HG03066 (cell line): ENCODE measurements around the gene PTPN21.
A peak's percentile ranks its signal among the peaks of the same experiment; 100 is the strongest.

ENCODE experiments used
- ATAC-seq: cut with Tn5 transposase; IDR thresholded peaks from one replicate; pipeline ENCODE4 v1.9.1; 2021; ENCODE audit warnings: low read depth; ENCODE audit not compliant: unreplicated experiment

PTPN21 gene

DNA sequence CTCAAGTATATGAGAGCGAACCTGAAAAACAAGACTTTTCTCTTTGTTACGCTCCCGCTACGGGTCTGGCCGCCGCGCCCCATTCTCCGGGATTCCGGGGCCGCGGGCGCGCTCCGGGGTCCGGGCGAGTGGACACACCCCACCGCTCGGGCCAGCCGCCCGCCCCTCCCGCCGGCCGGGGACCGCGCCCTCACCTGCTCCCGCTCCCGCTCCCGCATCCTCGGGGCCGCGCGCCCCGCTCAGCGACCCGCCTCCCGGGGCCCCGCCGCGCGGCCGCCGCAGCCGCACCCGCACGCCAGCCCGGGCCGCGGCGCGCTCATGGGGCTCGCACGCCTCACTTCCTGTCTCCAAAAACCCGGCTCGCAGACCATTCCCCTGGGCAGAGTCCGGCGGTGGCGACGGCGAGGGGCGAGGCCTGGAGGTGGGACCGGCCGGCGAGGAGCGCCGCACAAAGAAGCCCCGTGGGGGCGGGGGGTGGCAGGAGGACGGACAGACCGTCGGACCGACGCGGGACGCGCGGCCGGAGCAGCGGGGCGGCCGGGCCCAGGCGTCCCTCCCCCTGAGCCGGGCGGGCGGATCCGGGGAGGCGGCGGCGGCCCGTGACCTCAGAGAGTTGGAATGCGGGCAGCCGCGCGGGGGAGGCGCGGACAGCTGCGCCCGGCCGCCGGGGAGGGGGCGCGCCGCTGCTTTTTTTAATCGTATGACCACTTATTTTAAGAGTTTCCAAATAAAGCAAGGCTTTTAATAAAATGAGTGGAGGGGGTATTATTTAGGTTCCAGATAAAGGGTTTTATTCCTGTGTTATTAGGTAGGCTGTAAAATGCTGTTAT, at the start of gene PTPN21:
Gene PTPN21, minus strand, starts transcription at position 551 of the 830 bp plus-strand sequence. CDS start 4,590 bp downstream, outside the sequence.
- ATAC-seq, result no peak

DNA sequence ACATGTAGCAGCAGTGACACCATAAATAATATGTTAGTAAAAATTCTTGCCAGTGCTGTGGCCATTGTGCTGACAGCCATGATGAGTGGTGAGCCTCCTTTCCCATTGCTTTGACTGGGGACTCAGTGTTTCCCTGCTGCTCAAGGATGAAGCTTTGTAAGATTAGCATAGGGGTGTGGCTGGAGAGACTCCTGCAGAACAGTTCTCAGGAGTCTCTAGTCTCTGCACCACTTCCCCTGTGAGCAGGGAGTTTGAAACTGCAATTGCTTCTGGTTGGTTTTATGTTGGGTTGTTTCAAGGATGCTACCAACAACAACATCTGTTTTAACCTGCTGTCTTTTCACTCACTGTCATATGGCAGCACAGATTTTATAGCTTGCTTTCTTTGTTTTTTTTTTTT, 49.4 kb upstream of the PTPN21 start:
- no peak for ATAC-seq

DNA sequence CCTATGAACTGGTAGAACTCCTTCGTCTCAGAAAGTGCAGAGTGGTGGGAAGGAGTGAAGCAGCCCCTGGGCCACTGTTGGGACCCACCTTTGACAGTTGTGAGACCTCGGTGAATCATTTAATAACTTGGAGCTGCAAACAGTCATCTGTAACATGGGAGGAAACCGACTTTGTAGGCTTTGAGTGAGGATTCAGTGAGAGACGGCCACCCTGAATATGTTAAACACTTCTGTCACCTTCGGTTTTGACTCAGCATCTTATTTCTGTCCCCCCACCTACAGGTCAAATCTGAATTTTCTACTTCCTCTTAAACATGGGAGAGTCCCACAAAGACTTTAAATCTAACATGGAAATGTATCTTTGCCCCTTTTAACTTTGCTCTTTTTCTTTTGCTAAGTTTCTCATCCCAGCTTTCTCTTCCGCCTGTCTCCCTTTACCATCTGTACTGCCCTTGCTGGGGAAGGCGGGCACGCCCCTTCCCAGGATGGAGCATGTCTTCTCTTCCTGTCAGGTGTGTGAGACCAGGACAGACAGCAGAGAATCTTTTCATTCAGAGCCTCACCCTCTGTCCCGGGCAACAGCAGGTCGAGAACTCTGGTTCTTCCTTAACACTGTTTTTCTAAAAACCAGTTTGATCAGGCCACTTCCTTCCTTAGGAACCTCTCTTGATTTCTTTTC, 45.1 kb upstream of the PTPN21 start:
- peak; percentile 85 for ATAC-seq

DNA sequence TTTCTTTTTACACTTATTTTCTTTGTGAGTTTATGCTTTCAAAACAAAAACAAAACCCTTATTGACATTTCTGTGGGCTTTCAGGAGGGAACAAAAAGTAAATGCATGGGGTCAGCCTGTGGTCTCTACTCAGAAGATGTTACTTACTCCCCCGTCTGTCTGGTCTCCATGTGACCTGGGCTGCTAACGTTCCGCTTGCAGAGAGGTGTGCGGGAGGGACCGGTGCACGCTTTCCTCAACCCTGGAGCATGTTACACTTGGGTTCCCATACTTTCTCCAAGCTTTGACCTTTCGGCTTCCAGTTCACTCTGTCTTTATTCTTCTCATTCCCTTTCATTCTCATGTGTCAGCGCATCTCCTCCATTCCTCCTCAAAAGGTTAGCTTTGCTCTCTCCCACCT, 44.5 kb upstream of the PTPN21 start:
- ATAC-seq, result peak; percentile 38

DNA sequence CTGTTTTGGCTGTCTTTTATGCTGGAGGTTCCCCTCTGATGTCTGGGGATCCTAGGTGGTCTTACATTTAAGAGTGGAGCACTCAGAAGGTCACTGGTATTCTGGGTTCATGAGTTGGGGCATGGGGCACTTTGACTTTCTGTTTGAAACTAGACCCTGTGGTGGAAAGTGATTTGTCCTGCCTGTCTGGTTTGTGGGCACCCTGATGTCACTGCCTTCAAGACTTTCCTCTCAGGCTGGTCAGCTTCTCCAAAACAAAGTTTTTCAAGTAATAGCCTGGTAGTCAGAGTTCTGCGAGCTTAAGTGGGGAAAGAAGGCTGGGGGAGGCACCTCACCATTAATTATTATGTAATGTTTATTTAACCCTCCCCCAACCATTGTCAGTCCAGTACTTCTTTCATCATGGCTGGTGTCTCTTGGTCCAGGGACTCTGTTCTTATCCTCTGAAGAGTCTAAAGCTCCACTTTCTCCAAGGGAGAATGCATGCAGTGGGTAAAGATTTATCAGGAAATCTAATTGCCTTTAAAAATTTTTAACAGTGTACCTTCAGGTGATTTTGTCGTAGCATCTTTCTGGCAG, 43.4 kb upstream of the PTPN21 start:
- no peak for ATAC-seq

DNA sequence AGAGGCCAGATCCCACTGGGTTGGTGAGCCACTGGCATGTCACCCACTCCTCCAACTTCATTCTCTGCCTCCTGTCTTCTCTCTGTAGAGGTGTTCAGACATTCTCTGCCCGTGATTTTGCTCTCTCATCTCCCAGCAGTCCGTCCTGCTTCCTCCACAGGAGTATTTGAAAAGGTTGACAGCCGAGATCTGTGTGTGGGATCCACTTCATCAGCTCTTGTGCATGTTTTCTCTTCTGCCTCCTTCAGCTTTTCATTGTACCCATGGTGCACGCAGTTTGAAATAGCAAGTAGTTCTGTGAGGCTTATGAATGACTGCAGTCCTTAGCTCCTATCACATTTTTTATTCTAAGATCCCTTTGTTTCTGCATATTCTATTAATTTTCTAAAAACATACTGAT, 42.8 kb upstream of the PTPN21 start:
- no peak for ATAC-seq

DNA sequence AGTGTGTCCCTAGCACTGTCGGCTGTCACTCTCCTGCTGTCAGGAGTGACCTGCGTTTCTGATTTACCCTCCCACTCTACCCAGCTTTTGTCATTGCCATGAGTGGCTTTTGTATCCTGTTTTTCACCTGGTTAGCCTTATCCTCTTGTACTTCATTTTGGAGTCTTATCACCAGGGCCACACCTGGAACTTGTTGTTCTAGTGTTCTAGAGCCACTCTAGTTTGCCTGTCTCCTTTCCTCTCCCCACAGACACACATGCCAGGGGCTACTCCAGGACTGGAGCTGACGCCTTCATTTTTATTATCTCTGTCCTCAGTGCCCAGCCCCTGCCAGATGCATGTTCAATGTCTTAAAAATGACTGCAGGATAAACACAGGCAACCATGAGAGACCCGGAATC, 42.2 kb upstream of the PTPN21 start:
- no peak for ATAC-seq

DNA sequence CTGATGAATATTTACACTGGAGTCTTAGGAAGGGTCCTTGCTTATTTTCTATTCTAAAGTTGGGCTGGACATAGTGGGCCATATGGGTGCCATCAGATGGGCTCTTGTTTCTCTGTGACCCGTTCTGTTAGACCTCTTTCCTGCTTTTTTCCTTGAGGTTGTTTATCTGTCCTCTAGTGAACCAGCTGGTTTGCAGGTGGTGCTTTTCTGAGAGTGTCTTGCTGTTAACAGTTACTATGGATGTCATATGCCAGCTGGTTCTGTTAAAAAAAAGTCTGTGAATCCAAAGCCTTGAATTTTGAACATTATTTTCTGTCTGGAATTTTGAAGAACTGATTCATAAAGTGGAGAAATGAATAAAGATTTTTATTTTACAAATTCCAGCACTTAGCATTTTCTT, 37.2 kb upstream of the PTPN21 start:
- ATAC-seq, result no peak

DNA sequence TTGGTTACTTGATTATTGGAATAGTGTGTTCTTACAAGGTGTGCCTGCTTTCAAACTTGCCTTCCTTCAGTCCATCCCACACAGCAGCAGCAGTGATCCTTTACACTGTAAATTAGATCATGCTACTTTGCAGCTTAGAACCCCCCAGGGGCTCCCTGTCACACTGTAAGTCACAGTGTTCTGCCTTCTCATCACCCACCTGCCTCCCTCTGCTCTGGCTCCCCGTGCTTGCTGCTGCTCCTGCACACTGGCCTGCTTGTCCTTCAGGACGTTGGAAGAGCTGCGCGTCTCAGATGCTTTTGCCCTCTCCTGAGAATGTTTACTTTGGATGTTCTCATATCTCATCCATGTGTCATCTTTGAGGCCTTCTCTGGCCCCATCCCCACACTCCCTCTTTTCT, 35.4 kb upstream of the PTPN21 start:
- no peak for ATAC-seq

DNA sequence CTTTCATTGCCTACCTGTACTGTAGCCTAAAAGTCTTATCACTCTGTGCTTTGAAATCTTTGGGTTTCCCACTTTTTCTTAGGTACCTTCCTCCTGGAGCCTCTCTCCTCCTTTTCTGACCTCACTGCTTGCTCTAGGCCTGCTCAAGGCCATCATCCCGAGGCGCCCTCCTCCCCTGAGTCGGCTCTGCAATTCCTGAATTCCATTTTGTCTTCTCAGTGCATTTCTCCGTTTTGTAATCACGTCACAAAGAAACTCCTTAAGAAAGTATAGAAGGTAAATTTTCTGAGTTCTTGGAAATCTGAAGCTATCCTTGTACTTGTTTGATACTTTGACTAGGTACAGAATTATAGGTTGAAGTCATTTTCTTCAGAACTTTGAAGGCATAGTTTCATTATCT, 33.3 kb upstream of the PTPN21 start:
- no peak for ATAC-seq

DNA sequence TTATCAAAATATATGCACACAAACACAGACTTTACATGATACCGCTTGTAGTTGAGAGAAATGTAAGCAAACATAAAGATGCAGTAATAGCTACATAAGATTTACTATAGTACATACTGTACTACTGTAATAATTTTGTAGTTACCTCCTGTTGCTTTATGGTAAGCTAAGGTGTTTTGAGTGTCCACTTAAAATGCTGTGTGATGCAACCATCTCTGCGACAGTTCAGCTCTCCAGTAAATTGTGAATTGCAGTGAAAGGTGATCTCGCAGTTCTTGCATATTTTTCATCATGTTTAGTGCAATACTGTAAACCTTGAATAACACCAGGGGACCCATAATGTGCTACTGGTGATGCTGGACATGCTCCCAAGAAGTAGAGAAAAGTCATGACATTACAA, 29.6 kb upstream of the PTPN21 start:
- ATAC-seq, result no peak

DNA sequence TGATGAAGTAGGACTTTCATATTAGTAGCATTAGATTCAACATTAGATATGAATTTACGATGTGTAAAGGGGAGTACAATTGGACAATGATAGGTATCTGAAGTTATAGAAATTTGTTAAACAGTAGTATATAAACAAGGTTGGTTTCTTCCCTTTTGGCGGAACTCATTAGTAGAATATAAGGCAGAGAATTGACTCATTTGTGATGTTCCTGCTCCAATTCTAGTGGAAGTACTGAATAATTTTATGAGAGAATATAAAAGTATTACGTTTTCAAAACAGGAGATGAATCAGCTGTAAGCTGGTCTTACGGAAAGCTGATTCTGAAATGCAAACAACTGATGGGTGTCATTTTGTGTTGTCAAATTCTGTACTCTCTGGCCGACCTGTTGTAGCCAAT, 21.4 kb upstream of the PTPN21 start:
- no peak for ATAC-seq

DNA sequence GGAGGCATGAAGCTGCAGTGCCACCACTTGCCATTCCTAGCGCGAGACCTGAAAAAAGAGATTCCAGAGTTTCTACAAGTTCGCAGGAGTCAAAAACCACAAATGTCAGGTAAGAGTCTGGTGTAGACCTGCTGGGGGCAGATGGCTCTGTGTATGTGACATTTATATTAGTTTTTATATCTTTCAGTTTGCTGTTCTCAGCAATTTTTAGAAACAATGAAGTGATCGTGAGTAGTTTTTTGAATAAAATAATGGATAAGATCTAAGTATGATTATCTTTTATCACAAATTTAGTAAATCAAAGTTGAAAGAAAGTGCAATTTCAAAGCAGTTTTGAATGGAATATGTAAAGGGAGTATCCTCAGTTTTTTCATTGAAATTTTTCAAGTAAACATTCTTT, 17.3 kb upstream of the PTPN21 start:
- no peak for ATAC-seq

DNA sequence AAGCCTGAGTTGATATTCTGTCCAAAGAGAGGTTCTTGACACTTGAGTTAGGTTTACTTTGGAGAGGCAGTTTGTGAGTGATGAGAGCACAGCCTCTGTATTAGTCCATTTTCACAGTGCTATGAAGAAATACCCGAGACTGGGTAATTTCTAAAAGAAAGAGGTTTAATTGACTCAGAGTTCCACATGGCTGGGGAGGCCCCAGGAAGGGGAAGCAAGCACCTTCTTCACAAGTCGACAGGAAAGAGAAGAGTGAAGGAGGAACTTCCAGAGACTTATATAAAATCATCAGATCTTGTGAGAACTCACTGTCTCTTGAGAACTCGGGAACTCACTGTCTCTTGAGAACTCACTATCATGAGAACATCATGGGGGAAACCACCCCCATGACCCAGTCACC, 13.4 kb upstream of the PTPN21 start:
- no peak for ATAC-seq

DNA sequence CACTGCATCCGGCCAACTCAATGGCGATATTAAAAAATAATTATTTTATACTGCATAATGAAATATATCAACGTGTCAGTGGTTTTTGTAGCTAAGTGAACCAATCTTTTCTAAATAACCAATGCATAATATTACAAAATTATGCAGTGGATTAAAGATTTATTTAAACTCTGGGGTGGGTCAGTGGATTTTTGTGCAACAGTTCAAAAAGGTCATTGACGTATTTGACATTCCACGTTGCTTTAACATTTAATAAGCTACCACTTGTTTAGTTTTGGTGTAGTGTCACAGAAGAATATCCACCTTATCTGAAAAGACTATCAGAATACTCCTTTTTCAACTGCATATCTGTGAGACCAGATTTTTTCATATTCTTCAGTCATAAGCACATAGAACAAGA, 10.6 kb upstream of the PTPN21 start:
- ATAC-seq, result no peak

DNA sequence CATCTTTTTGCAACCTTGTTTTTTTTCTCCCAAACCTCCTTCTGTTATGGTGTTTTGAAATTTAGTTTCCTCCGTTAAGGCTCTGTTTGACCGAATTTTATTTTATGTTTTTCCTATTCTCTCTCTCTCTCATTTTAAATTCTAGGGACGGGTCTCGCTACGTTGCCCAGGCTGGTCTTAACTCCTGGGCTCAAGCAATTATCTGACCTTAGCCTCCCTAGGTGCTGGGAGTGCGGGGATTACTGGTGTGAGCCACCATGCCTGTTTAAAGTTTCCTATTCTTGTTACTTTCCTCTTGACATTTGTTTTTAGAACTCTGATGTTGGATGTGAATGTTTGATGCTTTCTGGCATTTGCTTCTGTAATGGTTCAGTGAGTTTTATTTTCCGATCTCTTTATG, 9.0 kb upstream of the PTPN21 start:
- ATAC-seq, result no peak

DNA sequence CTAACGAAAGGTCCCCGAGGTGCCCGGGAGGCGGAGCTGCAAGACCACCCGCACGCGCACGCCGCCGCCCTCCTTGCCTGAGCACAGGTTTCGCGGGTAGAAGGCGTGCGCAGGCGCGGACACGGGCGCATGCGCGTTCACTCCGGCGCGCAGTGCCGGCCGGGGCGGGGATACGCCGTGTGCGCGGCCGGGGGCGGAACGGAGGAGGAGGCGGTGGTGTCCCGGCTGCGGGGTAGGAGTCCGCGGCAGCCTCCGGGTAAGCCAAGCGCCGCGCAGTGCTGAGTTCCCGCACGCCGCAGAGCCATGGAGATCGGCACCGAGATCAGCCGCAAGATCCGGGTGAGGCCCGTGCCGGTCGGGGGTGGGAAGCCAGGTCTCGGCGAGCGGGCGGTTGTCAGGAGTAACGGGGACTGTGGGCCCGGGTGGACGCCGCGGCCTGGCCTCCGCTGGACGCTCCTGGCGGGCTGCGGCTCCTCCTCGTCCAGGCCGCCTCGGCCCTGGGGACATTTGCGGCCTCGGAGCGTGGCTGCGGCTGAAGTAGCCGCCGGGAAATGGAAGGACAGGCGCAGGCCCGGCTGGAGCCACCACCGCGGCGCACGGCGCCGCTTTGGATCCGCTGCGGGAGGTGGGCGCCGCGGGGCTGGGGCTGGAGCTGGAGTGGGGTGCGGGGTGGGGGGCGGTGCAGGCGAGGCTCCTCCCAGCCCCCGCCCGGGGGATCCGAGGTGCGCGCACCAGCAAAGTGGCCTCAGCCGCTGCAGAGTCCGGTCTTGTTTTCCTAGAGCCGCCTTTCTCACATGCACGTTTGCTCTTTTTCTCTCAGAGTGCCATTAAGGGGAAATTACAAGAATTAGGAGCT, 8.3 kb upstream of the PTPN21 start, which contains the start of gene ZC3H14:
Gene ZC3H14, plus strand, starts transcription at position 207 of the 856 bp plus-strand sequence. Its CDS starts 97 bp downstream, at position 304.
- ATAC-seq, result peak; percentile 93

DNA sequence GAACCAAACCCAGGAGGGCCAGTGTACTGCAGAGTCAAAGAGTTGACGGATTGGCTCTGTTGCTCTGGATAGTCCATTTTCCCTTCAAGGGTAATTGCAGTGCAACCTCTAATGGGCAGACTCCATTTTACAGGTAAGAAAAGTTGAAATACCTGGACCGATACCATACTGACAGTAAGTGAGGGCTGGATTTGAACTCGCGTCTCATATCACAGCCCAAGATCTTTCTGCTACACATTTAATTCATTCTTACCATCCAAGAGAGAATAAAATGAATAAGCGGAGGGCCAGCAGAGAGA, 7.7 kb upstream of the PTPN21 start:
- ATAC-seq, result no peak

DNA sequence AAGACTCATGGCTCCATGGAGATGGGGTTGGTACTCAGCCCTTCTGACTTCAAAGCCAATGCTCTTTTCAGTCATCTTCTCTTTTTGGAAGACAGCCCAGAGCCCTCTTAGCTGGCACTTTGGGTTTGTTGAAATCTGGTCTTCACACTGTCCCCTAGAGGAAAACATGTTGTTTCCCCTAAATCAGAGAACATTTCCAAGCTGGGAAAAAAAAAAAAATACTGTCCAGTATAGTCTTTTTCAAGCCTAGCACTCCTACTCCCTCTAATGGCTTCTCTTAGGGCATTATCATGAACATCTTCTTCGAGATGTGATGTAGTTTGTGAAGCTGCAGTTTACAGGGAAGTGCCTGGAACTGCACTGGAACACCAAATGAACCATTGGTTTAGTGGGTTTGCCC, 5.0 kb upstream of the PTPN21 start:
- ATAC-seq, result no peak

DNA sequence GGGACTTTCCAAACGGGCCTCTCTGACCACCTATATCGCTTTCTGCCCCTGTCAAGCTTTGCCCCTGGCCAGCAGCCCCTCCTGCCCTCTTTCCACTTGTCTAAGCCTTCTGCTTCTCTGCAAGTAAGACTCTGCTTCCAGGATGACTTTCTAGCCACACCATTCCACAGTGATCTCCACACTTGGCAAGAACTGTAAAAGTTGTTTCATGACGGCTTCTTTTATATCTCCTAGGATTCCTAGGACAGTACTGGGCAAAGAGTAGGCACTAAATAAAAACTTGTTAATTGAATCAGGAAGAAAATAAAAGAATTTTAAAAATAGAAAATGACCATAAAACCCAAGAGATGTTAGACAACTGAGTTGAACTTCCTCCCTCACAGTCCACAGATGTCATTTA, 1.8 kb upstream of the PTPN21 start:
- no peak for ATAC-seq

DNA sequence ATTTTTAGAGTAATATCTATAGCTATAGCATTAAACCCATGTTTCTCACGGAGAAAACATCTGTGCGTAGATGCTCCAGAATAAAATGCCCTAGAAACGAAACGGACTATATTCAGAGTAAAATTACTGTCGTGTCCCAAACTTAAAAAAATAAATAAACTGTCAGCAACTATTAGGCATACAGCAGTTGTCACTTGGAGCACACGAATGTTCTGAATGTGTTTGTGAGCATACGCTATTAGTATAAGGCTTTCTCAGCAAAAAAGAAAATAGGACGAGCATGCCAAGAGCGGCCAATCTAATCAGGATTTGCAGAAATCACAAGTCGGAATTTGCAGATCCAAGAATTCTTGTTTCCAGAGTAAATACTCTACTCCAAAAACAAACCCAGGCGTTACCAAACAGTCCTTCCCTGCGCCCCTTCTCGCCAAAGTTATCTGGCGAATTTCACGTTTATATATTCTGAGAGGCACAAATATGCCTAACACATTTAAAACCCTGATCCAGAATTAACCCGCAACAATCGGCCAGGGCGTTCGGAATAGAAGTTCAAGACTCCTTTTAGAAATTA, 836 bp downstream of the PTPN21 start:
- no peak for ATAC-seq
